GM10266 (cell line): ENCODE measurements around the gene APEH.

Experiments used
- DNase-seq: peaks from one replicate; pipeline ENCODE4 v3.0.0; 2012; ENCODE audit errors: extremely low spot score
- CTCF ChIP-seq: IDR thresholded peaks from 2 replicates; pipeline ENCODE4 v1.5.1; 2012; ENCODE audit warnings: mild to moderate bottlenecking, low read depth; ENCODE audit not compliant: control insufficient read depth, insufficient read depth; ENCODE audit errors: missing control alignments

APEH gene

GRCh38 chr3:49727924-49728361, 53.8 kb downstream of the APEH start:
- DNase-seq, result no peak
- TF ChIP-seq CTCF, result no peak

- no peak for DNase-seq
- TF ChIP-seq CTCF, result no peak
Measured at GRCh38 chr3:49729966-49730609, 55.9 kb downstream of the APEH start.

DNA sequence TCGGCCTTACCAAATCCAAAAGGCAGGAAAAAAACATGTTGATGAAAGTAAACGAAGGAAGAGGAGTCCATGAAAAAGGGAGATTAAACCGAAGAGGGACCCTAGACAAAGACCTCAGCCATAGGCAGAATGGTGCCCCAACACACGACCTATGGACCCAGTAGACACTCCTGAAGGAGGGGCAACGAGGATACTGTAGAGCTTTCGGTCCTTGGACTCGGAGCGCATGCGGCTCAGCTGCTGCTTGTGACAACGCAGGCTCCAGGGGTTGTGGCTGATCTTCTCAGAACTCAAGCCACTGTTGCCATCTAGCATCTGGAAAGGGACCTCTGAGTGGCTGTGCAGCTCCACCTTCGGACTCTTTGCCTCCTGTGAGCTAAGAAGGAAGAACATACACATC, 58.4 kb downstream of the APEH start:
- no peak for TF ChIP-seq CTCF
- no peak for DNase-seq

GRCh38 chr3:49733551-49733950, 59.4 kb downstream of the APEH start:
- TF ChIP-seq CTCF, result no peak

More at GRCh38 chr3:49733551-49733950, 59.4 kb downstream of the APEH start:
- DNase-seq, result no peak
